Measurements from ENCODE around the gene NCLN.
"Not testable (repeated sequence)": the region's sequence is repeated elsewhere in the genome, so short reads cannot be mapped to it uniquely, and the experiment has no call there.

Gene NCLN

GRCh38 chr19:3202346-3202745 lies 16.6 kb downstream of the NCLN start:
- DNase-seq: no peak

GRCh38 chr19:3202895-3203294 lies 17.2 kb downstream of the NCLN start:
- DNase-seq: not testable (repeated sequence)

GRCh38 chr19:3203805-3204645 lies 18.3 kb downstream of the NCLN start:
- no peak for DNase-seq

- no peak for DNase-seq
These were observed 19.0 kb downstream of the NCLN start for GRCh38 chr19:3204646-3205275.

- DNase-seq: no peak
These were observed 20.7 kb downstream of the NCLN start for GRCh38 chr19:3206216-3206953.

GRCh38 chr19:3207461-3208242 lies 21.9 kb downstream of the NCLN start:
- no peak for DNase-seq

GRCh38 chr19:3208317-3209207 lies 22.8 kb downstream of the NCLN start:
- DNase-seq: no peak

- peak; percentile 77 for DNase-seq
These were observed 24.8 kb downstream of the NCLN start for GRCh38 chr19:3210347-3211017.

GRCh38 chr19:3211191-3211590 lies 25.5 kb downstream of the NCLN start:
- no peak for DNase-seq

- DNase-seq: no peak
These were observed 27.4 kb downstream of the NCLN start for GRCh38 chr19:3213159-3213558.

- no peak for DNase-seq
These were observed 31.1 kb downstream of the NCLN start for GRCh38 chr19:3216874-3217273.

- no peak for DNase-seq
These were observed 34.8 kb downstream of the NCLN start for GRCh38 chr19:3220576-3220975.

GRCh38 chr19:3221576-3221975 lies 35.8 kb downstream of the NCLN start:
- DNase-seq: not testable (repeated sequence)

GRCh38 chr19:3222709-3223108 lies 37.0 kb downstream of the NCLN start:
- no peak for DNase-seq

- peak; percentile 68 for DNase-seq
These were observed 38.8 kb downstream of the NCLN start, which contains the start of gene CELF5 for GRCh38 chr19:3224346-3225168. Gene CELF5, plus strand, starts transcription at chr19:3224661. Its CDS starts 79 bp downstream, at chr19:3224740.

- DNase-seq: no peak
These were observed 39.4 kb downstream of the NCLN start for GRCh38 chr19:3225169-3225485.

- DNase-seq: no peak
These were observed 40.0 kb downstream of the NCLN start for GRCh38 chr19:3225677-3226093.

- DNase-seq: no peak
These were observed 41.4 kb downstream of the NCLN start for GRCh38 chr19:3227054-3227626.

- DNase-seq: no peak
These were observed 43.6 kb downstream of the NCLN start for GRCh38 chr19:3229346-3229743.
